ENCODE results near the gene LRRC4C. TPM values are rescaled to one million over a fixed set of nuclear protein-coding genes. Genes with fewer than 3 reads are reported as not detected.

LRRC4C gene
- total and polyA plus RNA-seq, 11 donors: 0.08 to 1.2 (median 0.48) TPM; not detected in 1

DNA sequence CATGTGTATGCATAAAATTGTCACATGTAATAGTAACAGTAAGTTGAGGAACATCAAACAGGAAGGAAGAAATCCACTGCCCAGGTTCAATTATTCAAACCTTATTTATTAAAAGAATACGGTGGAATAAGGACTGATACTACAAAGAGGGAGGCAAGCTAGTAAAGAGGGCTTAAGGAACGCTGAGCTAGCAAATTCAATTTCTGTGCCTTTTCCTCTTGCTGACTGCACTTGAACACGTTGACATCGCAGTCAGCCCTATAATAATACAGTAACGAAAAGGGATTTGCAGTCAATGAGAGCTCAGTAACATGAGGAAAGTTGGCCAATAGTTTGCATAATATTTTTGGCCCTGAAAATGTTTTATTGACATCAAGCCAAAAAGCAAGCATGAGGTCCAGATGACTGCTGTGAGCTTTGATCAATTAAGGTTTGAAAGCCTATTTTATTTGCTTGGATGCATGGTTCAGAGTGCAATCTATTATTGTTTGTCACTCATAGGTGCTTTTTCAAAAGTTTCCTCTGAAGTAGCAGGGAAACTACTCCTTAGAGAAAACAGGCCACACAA is 861.8 kb downstream of the LRRC4C start:
- Histone ChIP-seq H3K4me1 (no peaks in the 10 kb centered on the region), H3K27ac (no peak overlapping the region), H3K9me3 (peaks cover 0 to 5% (median 0%) of the 10 kb centered on the region in 12 donors), H3K27me3 (no peaks in the 10 kb centered on the region), H3K36me3 (no peaks in the 10 kb centered on the region), H3K4me3 (no peak overlapping the region)
- ATAC-seq (no peak), DNase-seq (no peak)
- intact Hi-C loops (cut with DNase I): no loop called here
- TF ChIP-seq POLR2A (IDR thresholded peaks at IDR 0.05): no peak
- WGBS, 4 donors: 63 to 80% (median 74%) methylated on average over 5 of the region's 5 CpGs

DNA sequence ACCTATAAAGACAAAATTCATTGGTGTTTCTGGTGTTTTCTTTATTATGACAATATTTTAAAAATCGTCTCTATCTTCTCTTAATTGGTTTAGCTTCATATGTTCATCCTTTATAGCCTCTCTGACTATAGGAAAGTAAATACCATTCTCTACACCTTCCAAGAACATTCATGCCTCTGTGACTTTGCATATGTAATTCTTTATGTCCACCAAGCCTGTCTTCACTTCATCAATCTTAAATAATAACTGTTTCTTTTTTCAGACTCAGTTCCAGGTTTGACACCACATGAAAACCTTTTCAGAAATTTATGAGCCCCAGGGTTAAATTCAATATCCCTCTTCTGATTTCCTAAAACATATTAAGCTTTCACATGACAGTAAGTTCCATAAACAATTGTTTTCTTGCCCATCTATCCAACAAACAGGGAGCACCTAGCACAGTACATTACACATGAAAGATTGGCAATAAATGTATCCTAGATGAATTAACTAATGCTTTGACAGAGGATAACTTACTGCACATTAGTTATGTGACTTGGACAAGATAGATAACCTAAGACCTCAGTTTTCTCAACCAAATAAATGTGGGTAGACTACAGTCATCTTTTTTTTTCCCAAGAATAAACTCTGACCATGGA is 886.1 kb downstream of the LRRC4C start:
- no peaks in the 10 kb centered on the region for H3K4me1 ChIP-seq
- H3K27me3 ChIP-seq: no peaks in the 10 kb centered on the region
- H3K36me3 ChIP-seq: no peaks in the 10 kb centered on the region
- intact Hi-C loops (cut with DNase I): loop anchor here in 2 of 10 donors (5.0 to 10.0 kb wide), 2 partner anchors 61 to 874 kb away; no protein-coding TSS in a partner anchor
- H3K27ac ChIP-seq: no peak overlapping the region
- TF ChIP-seq, protein P1, sequence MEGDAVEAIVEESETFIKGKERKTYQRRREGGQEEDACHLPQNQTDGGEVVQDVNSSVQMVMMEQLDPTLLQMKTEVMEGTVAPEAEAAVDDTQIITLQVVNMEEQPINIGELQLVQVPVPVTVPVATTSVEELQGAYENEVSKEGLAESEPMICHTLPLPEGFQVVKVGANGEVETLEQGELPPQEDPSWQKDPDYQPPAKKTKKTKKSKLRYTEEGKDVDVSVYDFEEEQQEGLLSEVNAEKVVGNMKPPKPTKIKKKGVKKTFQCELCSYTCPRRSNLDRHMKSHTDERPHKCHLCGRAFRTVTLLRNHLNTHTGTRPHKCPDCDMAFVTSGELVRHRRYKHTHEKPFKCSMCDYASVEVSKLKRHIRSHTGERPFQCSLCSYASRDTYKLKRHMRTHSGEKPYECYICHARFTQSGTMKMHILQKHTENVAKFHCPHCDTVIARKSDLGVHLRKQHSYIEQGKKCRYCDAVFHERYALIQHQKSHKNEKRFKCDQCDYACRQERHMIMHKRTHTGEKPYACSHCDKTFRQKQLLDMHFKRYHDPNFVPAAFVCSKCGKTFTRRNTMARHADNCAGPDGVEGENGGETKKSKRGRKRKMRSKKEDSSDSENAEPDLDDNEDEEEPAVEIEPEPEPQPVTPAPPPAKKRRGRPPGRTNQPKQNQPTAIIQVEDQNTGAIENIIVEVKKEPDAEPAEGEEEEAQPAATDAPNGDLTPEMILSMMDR (IDR thresholded peaks at IDR 0.05): no peak
- no peak for TF ChIP-seq POLR2A (IDR thresholded peaks at IDR 0.05)
- H3K9me3 ChIP-seq: no peaks in the 10 kb centered on the region
- DNase-seq (no peak), ATAC-seq (no peak)
- WGBS, 4 donors: 24 to 34% (median 31%) methylated on average over 1 of the region's 1 CpG
- no peak overlapping the region for H3K4me3 ChIP-seq

DNA sequence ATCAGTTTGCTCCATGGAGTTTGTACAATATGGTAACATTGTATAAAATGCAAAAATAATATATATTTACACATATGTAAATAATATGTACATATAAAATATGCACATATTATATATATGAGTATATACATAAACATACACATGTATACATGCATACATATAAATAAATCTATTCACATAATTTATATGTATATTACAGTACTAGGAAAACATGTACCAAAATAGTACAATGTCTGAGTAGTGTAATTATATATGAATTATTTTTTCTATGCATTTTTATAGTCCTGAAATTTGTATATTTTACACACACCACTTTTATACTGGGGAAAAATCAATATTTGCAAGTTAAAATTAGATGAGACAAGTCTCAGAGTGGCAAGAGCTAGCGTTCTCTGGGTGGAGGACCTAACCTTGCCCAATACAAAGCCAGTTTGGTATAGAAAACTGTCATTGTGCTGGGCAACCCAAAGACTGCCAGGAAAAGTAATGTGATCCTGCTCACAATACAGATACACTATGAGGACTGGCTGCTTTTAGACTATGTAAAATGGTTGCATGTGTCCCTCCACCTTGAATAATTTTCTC is 889.4 kb downstream of the LRRC4C start:
- Histone ChIP-seq H3K4me1 (no peaks in the 10 kb centered on the region), H3K9me3 (no peaks in the 10 kb centered on the region), H3K4me3 (no peak overlapping the region), H3K27ac (no peak overlapping the region), H3K36me3 (no peaks in the 10 kb centered on the region), H3K27me3 (no peaks in the 10 kb centered on the region)
- WGBS, 4 donors: 73 to 79% (median 74%) methylated on average over 1 of the region's 1 CpG
- DNase-seq (no peak), ATAC-seq (no peak)
- intact Hi-C loops (cut with DNase I): loop anchor here in 2 of 10 donors (5.0 to 10.0 kb wide), 2 partner anchors 65 to 877 kb away; no protein-coding TSS in a partner anchor
- TF ChIP-seq POLR2A (IDR thresholded peaks at IDR 0.05): no peak
- TF ChIP-seq, protein P1 (IDR thresholded peaks at IDR 0.05): no peak

DNA sequence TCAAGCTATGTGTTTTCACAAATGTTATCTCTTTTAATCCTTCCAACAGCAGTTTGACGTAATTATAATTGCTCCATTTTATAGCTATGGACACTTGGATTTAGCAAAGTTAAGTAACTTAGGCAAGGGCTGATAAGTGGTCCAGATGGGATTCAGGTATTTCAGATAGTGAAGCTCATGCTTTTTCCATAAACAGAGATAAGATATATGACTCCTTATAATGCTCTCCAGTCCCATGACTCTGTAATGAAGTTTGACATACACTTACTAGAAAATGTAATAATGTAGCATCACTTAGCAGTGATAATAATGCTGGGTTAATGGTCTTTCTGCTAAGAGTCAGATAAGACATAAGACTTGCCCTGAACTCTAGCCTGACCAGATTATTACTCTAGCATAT is 892.1 kb downstream of the LRRC4C start:
- H3K4me1 ChIP-seq: no peaks in the 10 kb centered on the region
- no peak overlapping the region for H3K4me3 ChIP-seq
- H3K9me3 ChIP-seq: no peaks in the 10 kb centered on the region
- DNase-seq (no peak), ATAC-seq (no peak)
- H3K27me3 ChIP-seq: no peaks in the 10 kb centered on the region
- H3K27ac ChIP-seq: no peak overlapping the region
- H3K36me3 ChIP-seq: no peaks in the 10 kb centered on the region
- 57 to 67% (median 62%) methylated on average over 1 of the region's 1 CpG for WGBS, 4 donors
- intact Hi-C loops (cut with DNase I): no loop called here
- TF ChIP-seq POLR2A (IDR thresholded peaks at IDR 0.05): no peak
- TF ChIP-seq, protein P1 (IDR thresholded peaks at IDR 0.05): no peak

Measured in heart left ventricle (tissue), 16 donors.